Measurements from ENCODE around the gene CAMTA1. TPM values are rescaled to one million over a fixed set of nuclear protein-coding genes. Genes with fewer than 3 reads are reported as not detected.

CAMTA1 gene
- total RNA-seq, 2 donors from 2014 or later, result 100 to 102 TPM

- no peaks in the 10 kb centered on the region for H3K9me3 ChIP-seq
- no peaks in the 10 kb centered on the region for H3K4me1 ChIP-seq (replicated peaks)
- H3K27ac ChIP-seq, result no peak overlapping the region
- no peak for TF ChIP-seq POLR2AphosphoS5 (IDR thresholded peaks at IDR 0.05)
- TF ChIP-seq CTCF (IDR thresholded peaks at IDR 0.05), result no peak
- TF ChIP-seq POLR2A (IDR thresholded peaks at IDR 0.05), result no peak
- H3K36me3 ChIP-seq, result no peaks in the 10 kb centered on the region
- DNase-seq (ENCODE audit: low spot score), result no peak
- intact Hi-C loops (cut with DNase I), result no loop called here
- no peak overlapping the region for H3K4me3 ChIP-seq
- WGBS, result 92% methylated on average over 6 of the region's 6 CpGs
- H3K27me3 ChIP-seq (replicated peaks; ENCODE audit: insufficient read depth), result no peaks in the 10 kb centered on the region
Observed at GRCh38 chr1:7811476-7811875, 1026.2 kb downstream of the CAMTA1 start.

- Histone ChIP-seq H3K27ac (no peak overlapping the region), H3K36me3 (no peaks in the 10 kb centered on the region), H3K27me3 (replicated peaks; ENCODE audit: insufficient read depth) (no peaks in the 10 kb centered on the region), H3K9me3 (no peaks in the 10 kb centered on the region), H3K4me3 (no peak overlapping the region), H3K4me1 (replicated peaks) (no peaks in the 10 kb centered on the region)
- intact Hi-C loops (cut with DNase I), result no loop called here
- 100% methylated on average over 3 of the region's 3 CpGs for WGBS
- DNase-seq (ENCODE audit: low spot score), result no peak
- no peak for TF ChIP-seq CTCF (IDR thresholded peaks at IDR 0.05)
- no peak for TF ChIP-seq POLR2A (IDR thresholded peaks at IDR 0.05)
- TF ChIP-seq POLR2AphosphoS5 (IDR thresholded peaks at IDR 0.05), result no peak
Observed at GRCh38 chr1:7813677-7814373, 1028.6 kb downstream of the CAMTA1 start.

Small RNA genes within 50 kb of the gene (small RNA-seq; reads per million reads assigned to genes)
- gene AL359881.1, result 0 reads per million in 2 donors
- 0 reads per million in 2 donors for gene AL590128.1
- 0 to 0.10 reads per million in 2 donors for gene RNU1-8P

Other genes starting within 250 kb of the CAMTA1 start
- gene NOL9, start 230.9 kb upstream of the CAMTA1 start, total RNA-seq, result 10 to 100 TPM; 15.7 to 20.9 TPM
- gene TAS1R1, start 230.1 kb upstream of the CAMTA1 start, total RNA-seq, result 1 to 10 TPM in 1 of 2 donors, not detected in 1; 1.5 TPM
- gene ZBTB48, start 205.5 kb upstream of the CAMTA1 start, total RNA-seq, result 10 to 100 TPM; 41.3 to 51.0 TPM
- 100 to 1,000 TPM in 1 of 2 donors, 10 to 100 TPM in 1; 67.1 to 111 TPM for gene KLHL21, start 182.6 kb upstream of the CAMTA1 start, total RNA-seq
- 10 to 100 TPM; 13.8 to 79.2 TPM for gene PHF13, start 171.7 kb upstream of the CAMTA1 start, total RNA-seq
- gene THAP3, start 160.6 kb upstream of the CAMTA1 start, total RNA-seq, result 10 to 100 TPM; 37.6 to 42.1 TPM
- 10 to 100 TPM; 32.9 to 52.8 TPM for gene DNAJC11, start 83.6 kb upstream of the CAMTA1 start, total RNA-seq

Data from prostate gland (tissue), 2 donors.